Chondrocyte (in vitro differentiated cells): ENCODE measurements around the gene RND3. TPM values are rescaled to one million over a fixed set of nuclear protein-coding genes. Genes with fewer than 3 reads are reported as not detected.

Source experiments
- DNase-seq: peaks from one replicate; pipeline ENCODE4 v3.0.0; 2021; ENCODE audit warnings: mixed read lengths, low spot score
- H3K27ac Mint-ChIP-seq: one replicate; pipeline ENCODE4 v1.8.0; 2021; ENCODE audit warnings: mild to moderate bottlenecking, moderate library complexity, mixed read lengths; ENCODE audit not compliant: unreplicated experiment
- H3K27me3 Mint-ChIP-seq: 2 replicates; pipeline ENCODE4 v1.8.0; 2021; ENCODE audit warnings: low read depth, mixed read lengths
- H3K36me3 Mint-ChIP-seq: 2 replicates; pipeline ENCODE4 v1.8.0; 2021; ENCODE audit warnings: low read depth, mixed read lengths
- H3K4me1 Mint-ChIP-seq: 2 replicates; pipeline ENCODE4 v1.8.0; 2021; ENCODE audit warnings: low read depth, mild to moderate bottlenecking, mixed read lengths
- H3K4me3 Mint-ChIP-seq: one replicate; pipeline ENCODE4 v1.8.0; 2021; ENCODE audit warnings: mild to moderate bottlenecking, moderate library complexity, mixed read lengths; ENCODE audit not compliant: unreplicated experiment
- H3K9me3 Mint-ChIP-seq: 2 replicates; pipeline ENCODE4 v1.8.0; 2021; ENCODE audit warnings: low read depth, mixed read lengths
- total RNA-seq: library from RNA; stranded (reverse); gene quantifications from 3 replicates; pipeline ENCODE4 v1.2.1, GENCODE V29; 2021
- TF ChIP-seq, protein P1 (sequence below): fragments of 200-600 bp; sonication (generic); IDR thresholded peaks from 2 replicates; pipeline ENCODE4 v1.5.0; 2021; ENCODE audit warnings: antibody characterized with exemption, mild to moderate bottlenecking, moderate library complexity

Gene RND3
- total RNA-seq, 1 donor from 2014 or later: 124 TPM

- Mint-ChIP-seq H3K27me3 (no peaks in the 10 kb centered on the region), H3K9me3 (peaks cover 7% of the 10 kb centered on the region), H3K27ac (no peak overlapping the region), H3K36me3 (no peaks in the 10 kb centered on the region), H3K4me1 (peaks cover 6% of the 10 kb centered on the region), H3K4me3 (no peak overlapping the region)
- DNase-seq: no peak
- TF ChIP-seq, protein P1, sequence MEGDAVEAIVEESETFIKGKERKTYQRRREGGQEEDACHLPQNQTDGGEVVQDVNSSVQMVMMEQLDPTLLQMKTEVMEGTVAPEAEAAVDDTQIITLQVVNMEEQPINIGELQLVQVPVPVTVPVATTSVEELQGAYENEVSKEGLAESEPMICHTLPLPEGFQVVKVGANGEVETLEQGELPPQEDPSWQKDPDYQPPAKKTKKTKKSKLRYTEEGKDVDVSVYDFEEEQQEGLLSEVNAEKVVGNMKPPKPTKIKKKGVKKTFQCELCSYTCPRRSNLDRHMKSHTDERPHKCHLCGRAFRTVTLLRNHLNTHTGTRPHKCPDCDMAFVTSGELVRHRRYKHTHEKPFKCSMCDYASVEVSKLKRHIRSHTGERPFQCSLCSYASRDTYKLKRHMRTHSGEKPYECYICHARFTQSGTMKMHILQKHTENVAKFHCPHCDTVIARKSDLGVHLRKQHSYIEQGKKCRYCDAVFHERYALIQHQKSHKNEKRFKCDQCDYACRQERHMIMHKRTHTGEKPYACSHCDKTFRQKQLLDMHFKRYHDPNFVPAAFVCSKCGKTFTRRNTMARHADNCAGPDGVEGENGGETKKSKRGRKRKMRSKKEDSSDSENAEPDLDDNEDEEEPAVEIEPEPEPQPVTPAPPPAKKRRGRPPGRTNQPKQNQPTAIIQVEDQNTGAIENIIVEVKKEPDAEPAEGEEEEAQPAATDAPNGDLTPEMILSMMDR: no peak
These were observed 46.2 kb downstream of the RND3 start for GRCh38 chr2:150441226-150441625.

- Mint-ChIP-seq H3K9me3 (peaks cover 8% of the 10 kb centered on the region), H3K36me3 (no peaks in the 10 kb centered on the region), H3K4me1 (peaks cover 6% of the 10 kb centered on the region), H3K4me3 (no peak overlapping the region), H3K27me3 (no peaks in the 10 kb centered on the region), H3K27ac (no peak overlapping the region)
- TF ChIP-seq, protein P1: no peak
- no peak for DNase-seq
These were observed 48.8 kb downstream of the RND3 start for GRCh38 chr2:150438654-150439053.

DNA sequence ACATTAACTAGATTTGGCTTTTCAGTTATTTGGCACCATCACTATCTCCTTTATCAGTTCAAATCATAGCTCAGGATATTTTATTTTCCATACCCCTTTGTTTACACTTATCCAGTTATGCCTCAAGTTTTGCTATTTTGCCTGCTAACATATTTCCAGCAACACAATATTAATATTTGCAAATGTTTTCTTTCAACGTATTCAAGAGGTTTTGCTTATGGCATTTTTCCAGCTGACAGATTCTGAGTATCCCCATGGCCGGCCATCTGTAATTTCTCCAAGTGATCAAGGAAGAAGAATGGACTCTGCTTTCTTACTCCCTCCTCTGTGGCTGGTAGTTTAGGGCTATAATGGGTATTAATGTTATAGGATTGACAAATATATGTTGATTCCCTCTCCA is 49.4 kb downstream of the RND3 start:
- H3K9me3 Mint-ChIP-seq: peaks cover 8% of the 10 kb centered on the region
- no peak overlapping the region for H3K27ac Mint-ChIP-seq
- H3K4me3 Mint-ChIP-seq: no peak overlapping the region
- H3K36me3 Mint-ChIP-seq: no peaks in the 10 kb centered on the region
- no peak for DNase-seq
- TF ChIP-seq, protein P1: no peak
- no peaks in the 10 kb centered on the region for H3K27me3 Mint-ChIP-seq
- H3K4me1 Mint-ChIP-seq: peaks cover 6% of the 10 kb centered on the region

DNA sequence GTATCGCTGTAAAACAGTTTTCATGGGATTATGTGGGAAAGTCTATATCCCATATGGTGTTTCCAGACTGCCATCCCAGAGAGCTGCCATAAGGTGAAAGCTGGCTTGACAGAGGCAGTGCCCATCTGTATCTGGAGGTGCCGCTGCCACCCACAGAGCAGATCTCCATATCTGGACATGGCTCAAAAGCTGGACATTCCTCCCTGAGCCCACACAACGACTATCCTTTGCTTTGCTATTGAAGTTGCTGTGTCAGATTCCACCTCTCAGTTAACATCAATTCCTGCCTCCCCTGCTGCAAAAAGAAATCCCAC is 55.2 kb downstream of the RND3 start:
- H3K36me3 Mint-ChIP-seq: no peaks in the 10 kb centered on the region
- H3K27me3 Mint-ChIP-seq: no peaks in the 10 kb centered on the region
- no peak overlapping the region for H3K27ac Mint-ChIP-seq
- TF ChIP-seq, protein P1: no peak
- H3K9me3 Mint-ChIP-seq: peaks cover 8% of the 10 kb centered on the region
- H3K4me3 Mint-ChIP-seq: no peak overlapping the region
- peaks cover 2% of the 10 kb centered on the region for H3K4me1 Mint-ChIP-seq
- DNase-seq: no peak

DNA sequence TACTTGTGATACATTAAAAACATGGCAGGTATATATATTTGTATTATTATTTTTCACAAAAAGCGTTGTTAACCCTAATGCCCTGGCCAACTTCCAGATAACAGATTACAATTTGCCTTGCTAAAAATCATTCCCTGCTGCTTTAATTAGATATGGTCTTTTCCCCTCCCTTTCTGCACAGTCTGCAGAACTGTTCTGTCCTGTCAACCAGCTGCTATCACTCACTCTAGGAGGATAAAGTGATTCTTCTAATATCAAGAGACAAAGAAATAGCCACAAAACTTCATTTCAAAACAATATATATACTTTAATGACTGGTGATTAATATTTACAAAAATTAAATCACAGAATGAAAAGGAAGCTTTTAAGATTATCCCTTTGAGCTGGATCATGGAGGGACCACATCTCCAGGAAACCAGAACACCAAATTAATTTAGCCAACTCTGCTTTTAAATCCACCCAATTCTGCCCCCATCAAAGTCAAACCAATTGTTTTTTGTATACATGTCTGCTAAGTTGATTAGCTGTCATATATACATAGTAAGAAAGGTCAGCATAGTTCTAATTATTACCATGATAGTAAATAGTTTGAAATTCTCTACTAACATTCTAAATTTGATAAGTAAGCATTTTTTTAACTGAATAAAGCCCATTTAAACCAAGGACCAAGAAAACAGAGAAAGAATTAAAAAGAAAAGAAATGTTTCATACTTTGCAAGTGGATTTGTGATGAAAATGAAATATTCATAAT is 55.7 kb downstream of the RND3 start:
- Mint-ChIP-seq H3K4me3 (no peak overlapping the region), H3K4me1 (peaks cover 2% of the 10 kb centered on the region), H3K27ac (no peak overlapping the region), H3K9me3 (peaks cover 8% of the 10 kb centered on the region), H3K27me3 (no peaks in the 10 kb centered on the region), H3K36me3 (no peaks in the 10 kb centered on the region)
- TF ChIP-seq, protein P1: no peak
- no peak for DNase-seq
